Fibroblast of lung (primary cell): Measurements from ENCODE around the gene GPR180.

ENCODE experiments used
- EZH2 ChIP-seq: IDR thresholded peaks from 2 replicates; pipeline ENCODE4 v1.5.1; 2012; ENCODE audit warnings: low read length, control low read depth, mild to moderate bottlenecking; ENCODE audit errors: missing control alignments
- TF ChIP-seq, protein P1 (sequence below), 2 donors: IDR thresholded peaks in 1 of 2; conservative IDR thresholded peaks in 1 of 2; 1 replicate in 1 of 2; 2 replicates in 1 of 2; pipeline ENCODE4 v1.5.1; 2011 to 2012; ENCODE audit warnings: low read length in 2 of 2, control low read depth in 1 of 2, inconsistent platforms in 1 of 2, low read depth in 1 of 2, mild to moderate bottlenecking in 1 of 2

DNA sequence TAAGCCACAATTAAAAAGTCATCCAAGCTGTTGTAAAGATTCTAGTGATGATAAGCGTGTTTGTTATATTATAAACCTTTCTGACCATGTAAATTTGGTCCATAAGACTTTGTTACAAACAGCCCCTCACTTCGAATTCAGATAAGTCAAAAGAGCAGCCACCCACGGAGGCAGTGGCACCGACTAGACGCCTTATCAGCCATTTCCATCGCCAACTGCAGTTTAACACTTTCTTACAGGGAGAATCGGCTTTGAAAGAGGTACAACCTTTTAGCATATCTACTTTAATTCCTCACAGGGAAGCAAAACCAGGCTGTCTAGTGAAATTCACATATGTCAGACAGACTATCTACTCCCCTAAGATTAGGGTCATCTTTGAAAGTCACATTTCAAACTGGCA is 63.2 kb downstream of the GPR180 start:
- TF ChIP-seq, protein P1, sequence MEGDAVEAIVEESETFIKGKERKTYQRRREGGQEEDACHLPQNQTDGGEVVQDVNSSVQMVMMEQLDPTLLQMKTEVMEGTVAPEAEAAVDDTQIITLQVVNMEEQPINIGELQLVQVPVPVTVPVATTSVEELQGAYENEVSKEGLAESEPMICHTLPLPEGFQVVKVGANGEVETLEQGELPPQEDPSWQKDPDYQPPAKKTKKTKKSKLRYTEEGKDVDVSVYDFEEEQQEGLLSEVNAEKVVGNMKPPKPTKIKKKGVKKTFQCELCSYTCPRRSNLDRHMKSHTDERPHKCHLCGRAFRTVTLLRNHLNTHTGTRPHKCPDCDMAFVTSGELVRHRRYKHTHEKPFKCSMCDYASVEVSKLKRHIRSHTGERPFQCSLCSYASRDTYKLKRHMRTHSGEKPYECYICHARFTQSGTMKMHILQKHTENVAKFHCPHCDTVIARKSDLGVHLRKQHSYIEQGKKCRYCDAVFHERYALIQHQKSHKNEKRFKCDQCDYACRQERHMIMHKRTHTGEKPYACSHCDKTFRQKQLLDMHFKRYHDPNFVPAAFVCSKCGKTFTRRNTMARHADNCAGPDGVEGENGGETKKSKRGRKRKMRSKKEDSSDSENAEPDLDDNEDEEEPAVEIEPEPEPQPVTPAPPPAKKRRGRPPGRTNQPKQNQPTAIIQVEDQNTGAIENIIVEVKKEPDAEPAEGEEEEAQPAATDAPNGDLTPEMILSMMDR (conservative IDR thresholded peaks at IDR 0.05 in 1 of 2, IDR thresholded peaks at IDR 0.05 in 1 of 2; ENCODE audit: low read depth in 1 of 2, low read length in 2 of 2): no peak
- TF ChIP-seq EZH2: no peak
